ENCODE data around the gene CLEC10A.

DNA sequence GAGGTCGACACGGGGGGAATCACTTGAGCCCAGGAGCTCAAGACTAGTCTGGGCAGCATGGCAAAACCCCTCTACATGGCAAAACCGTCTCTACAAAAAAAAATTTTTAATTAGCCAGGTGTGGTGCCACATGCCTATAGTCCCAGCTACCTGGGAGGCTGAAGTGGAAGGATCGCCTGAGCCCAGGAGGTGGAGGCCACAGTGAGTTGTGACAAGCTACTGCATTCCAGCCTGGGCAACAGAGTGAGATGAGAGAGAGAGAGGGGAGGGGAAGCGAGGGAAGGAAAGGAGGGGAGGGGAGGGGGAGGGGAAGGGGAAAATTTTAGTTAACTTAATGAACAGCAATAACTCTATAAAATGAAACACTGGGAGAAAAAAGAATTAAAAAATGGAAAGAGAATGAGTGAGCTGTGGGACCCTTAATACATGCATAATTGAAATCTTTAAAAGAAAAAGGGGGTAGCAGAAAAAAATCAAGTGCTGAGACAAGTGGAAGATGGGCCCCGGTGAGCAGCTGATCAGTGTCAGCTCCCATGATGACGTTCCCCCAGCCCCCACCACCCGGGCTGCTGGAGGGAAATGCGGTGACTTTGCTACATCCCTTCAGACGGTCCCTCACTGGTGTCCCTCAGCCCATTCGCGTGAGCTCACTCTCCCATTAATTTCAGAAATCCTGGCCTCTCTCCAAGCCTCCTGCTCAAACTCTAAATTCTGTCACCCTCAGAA lies 31.9 kb upstream of the CLEC10A start:
- TF ChIP-seq POLR2A (IDR thresholded peaks at IDR 0.05; ENCODE audit: low read depth, low read length) (no peak), POLR2AphosphoS5 (IDR thresholded peaks at IDR 0.05; ENCODE audit: low read depth, low read length) (no peak), TAF1 (IDR thresholded peaks at IDR 0.05; ENCODE audit: low read depth, low read length) (no peak), POU2F2 (IDR thresholded peaks at IDR 0.05; ENCODE audit: low read depth, low read length) (no peak), SPI1 (IDR thresholded peaks at IDR 0.05; ENCODE audit: low read depth, low read length) (no peak), PAX5 (IDR thresholded peaks at IDR 0.05; ENCODE audit: insufficient read depth, low read length, severe bottlenecking) (no peak)

Measured in GM12891 (cell line).